ENCODE results near the gene CTNNA1. TPM values are rescaled to one million over a fixed set of nuclear protein-coding genes. Genes with fewer than 3 reads are reported as not detected.

Gene CTNNA1
- total and polyA plus RNA-seq, 2 donors (not counting 3 experiments of a cell fraction or from before 2014, with no cell fraction given): 156 to 394 TPM

DNA sequence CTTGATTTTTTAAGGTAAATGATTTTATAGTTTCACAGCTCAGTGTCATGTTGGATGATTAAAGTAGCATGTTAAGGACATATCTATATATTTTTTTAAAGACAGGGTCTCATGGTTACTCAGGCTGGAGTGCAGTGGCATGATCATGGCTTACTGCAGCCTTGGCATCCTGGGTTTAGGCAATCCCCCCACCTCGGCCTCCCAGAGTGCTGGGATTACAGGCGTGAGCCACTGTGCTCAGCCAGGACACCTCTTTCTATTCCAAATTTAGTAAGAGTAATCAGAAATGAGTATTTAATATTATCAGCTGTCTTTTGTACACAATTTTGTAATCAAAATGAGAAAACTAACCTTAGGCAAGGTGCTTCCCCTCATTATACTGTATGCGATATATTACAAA is 160.5 kb downstream of the CTNNA1 start:
- Histone ChIP-seq H3K4me1 (ENCODE audit: control insufficient read depth, extremely low read depth, insufficient read depth, low read length) (no peaks in the 10 kb centered on the region), H3K36me3 (ENCODE audit: control insufficient read depth in 2 of 2, extremely low read depth in 1 of 2, insufficient read depth in 2 of 2, low read length in 2 of 2) (peaks cover 6 to 8% of the 10 kb centered on the region in 2 experiments), H3K9ac (replicated peaks; ENCODE audit: extremely low read depth, insufficient read depth, low read length) (no peak overlapping the region), H3K79me2 (ENCODE audit: control insufficient read depth, insufficient read depth, low read length) (peaks cover 13% of the 10 kb centered on the region), H3K9me3 (replicated peaks; ENCODE audit: control insufficient read depth, insufficient read depth, low read length) (no peaks in the 10 kb centered on the region), H3K4me3 (replicated peaks in 1 of 3; ENCODE audit: insufficient read depth in 1 of 3, low read depth in 1 of 3, low read length in 3 of 3) (no peak overlapping the region), H3K4me2 (ENCODE audit: insufficient read depth, low read length) (no peak overlapping the region), H3K27me3 (ENCODE audit: control insufficient read depth in 2 of 2, insufficient read depth in 2 of 2, low read length in 2 of 2) (no peaks in the 10 kb centered on the region), H3K27ac (ENCODE audit: insufficient read depth, low read depth, low read length) (no peak overlapping the region), H4K20me1 (replicated peaks; ENCODE audit: control insufficient read depth, extremely low read depth, insufficient read depth, low read length) (peaks cover 3% of the 10 kb centered on the region), H2AFZ (ENCODE audit: low read depth, low read length) (no peak overlapping the region), H3K9me1 (replicated peaks; ENCODE audit: control insufficient read depth, extremely low read depth, insufficient read depth, low read length) (no peaks in the 10 kb centered on the region)
- DNase-seq (ENCODE audit: low read depth, low spot score) (no peak), FAIRE-seq (no peak)
- BruUV-seq (replicated peaks): no TSS peak
- TF ChIP-seq, protein P1, sequence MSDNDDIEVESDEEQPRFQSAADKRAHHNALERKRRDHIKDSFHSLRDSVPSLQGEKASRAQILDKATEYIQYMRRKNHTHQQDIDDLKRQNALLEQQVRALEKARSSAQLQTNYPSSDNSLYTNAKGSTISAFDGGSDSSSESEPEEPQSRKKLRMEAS (IDR thresholded peaks at IDR 0.05; ENCODE audit: insufficient read depth, insufficient read length): no peak
- no peak for TF ChIP-seq POLR2A (IDR thresholded peaks at IDR 0.05; ENCODE audit: low read depth, low read length)
- TF ChIP-seq JUN (IDR thresholded peaks at IDR 0.05; ENCODE audit: borderline replicate concordance, insufficient read depth, insufficient read length, low read depth): no peak
- TF ChIP-seq EZH2 (IDR thresholded peaks at IDR 0.05; ENCODE audit: borderline replicate concordance, low read depth, low read length, severe bottlenecking): no peak
- TF ChIP-seq MYC (IDR thresholded peaks at IDR 0.05; ENCODE audit: low read depth, low read length): no peak
- no peak for TF ChIP-seq FOS (IDR thresholded peaks at IDR 0.05; ENCODE audit: borderline replicate concordance, insufficient read depth, low read length)
- no peak for TF ChIP-seq GATA2 (IDR thresholded peaks at IDR 0.05; ENCODE audit: insufficient read depth, insufficient read length, low read depth, low read length)
- no peak for TF ChIP-seq POLR2AphosphoS5 (IDR thresholded peaks at IDR 0.05; ENCODE audit: insufficient read depth, low read depth, low read length)
- TF ChIP-seq, protein P2, sequence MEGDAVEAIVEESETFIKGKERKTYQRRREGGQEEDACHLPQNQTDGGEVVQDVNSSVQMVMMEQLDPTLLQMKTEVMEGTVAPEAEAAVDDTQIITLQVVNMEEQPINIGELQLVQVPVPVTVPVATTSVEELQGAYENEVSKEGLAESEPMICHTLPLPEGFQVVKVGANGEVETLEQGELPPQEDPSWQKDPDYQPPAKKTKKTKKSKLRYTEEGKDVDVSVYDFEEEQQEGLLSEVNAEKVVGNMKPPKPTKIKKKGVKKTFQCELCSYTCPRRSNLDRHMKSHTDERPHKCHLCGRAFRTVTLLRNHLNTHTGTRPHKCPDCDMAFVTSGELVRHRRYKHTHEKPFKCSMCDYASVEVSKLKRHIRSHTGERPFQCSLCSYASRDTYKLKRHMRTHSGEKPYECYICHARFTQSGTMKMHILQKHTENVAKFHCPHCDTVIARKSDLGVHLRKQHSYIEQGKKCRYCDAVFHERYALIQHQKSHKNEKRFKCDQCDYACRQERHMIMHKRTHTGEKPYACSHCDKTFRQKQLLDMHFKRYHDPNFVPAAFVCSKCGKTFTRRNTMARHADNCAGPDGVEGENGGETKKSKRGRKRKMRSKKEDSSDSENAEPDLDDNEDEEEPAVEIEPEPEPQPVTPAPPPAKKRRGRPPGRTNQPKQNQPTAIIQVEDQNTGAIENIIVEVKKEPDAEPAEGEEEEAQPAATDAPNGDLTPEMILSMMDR (IDR thresholded peaks at IDR 0.05; ENCODE audit: extremely low read depth in 1 of 2, insufficient read depth in 1 of 2, low read depth in 1 of 2, low read length in 2 of 2): no peak
- dilution Hi-C loops (cut with MboI; ENCODE audit: extremely low pct_ligation_motif_present, low sequenced_read_pairs): no loop called here
- POLR2A ChIA-PET: no interaction called here
- CTCF ChIA-PET: no interaction called here
- intact Hi-C loops (cut with micrococcal nuclease): no loop called here

Data from endothelial cell of umbilical vein (primary cell).